Natural killer cell (primary cell): ENCODE measurements around the gene ITPR1. TPM values are rescaled to one million over a fixed set of nuclear protein-coding genes. Genes with fewer than 3 reads are reported as not detected.

Experiments
- ATAC-seq, 3 donors: fragments of 150-1000 bp in 2 of 3; fragments of 200-7000 bp in 1 of 3; cut with Tn5 transposase; 1 replicate in 1 of 3; 2 replicates in 2 of 3; pipeline ENCODE4 v1.10.0; 2021; ENCODE audit warnings: mild to moderate bottlenecking in 2 of 3, moderate library complexity in 2 of 3
- DNase-seq, 2 donors: peaks; one replicate each; pipeline versions ENCODE4 v3.0.0 to v3.0.0-alpha.2; 2013 to 2021; ENCODE audit warnings: mixed read lengths in 1 of 2
- H3K27ac ChIP-seq: one replicate; pipeline ENCODE4 v1.5.1; 2013; ENCODE audit warnings: mild to moderate bottlenecking, low read length
- H3K27me3 ChIP-seq: one replicate; pipeline ENCODE4 v1.6.1; 2013; ENCODE audit warnings: low read length; ENCODE audit not compliant: control insufficient read depth, insufficient read depth
- H3K36me3 ChIP-seq: one replicate; pipeline ENCODE4 v1.6.1; 2013; ENCODE audit warnings: low read length; ENCODE audit not compliant: control insufficient read depth, insufficient read depth
- H3K4me1 ChIP-seq: one replicate; pipeline ENCODE4 v1.6.1; 2013; ENCODE audit warnings: low read length; ENCODE audit not compliant: control insufficient read depth, insufficient read depth
- H3K4me3 ChIP-seq: one replicate; pipeline ENCODE4 v1.5.1; 2013; ENCODE audit warnings: low read length
- H3K9me3 ChIP-seq: one replicate; pipeline ENCODE4 v1.6.1; 2013; ENCODE audit warnings: low read length; ENCODE audit not compliant: control insufficient read depth, insufficient read depth
- H3K27ac Mint-ChIP-seq, 2 donors: one replicate each; pipeline ENCODE4 v1.8.0; 2022; ENCODE audit warnings: mild to moderate bottlenecking in 2 of 2, mixed read lengths in 2 of 2, moderate library complexity in 1 of 2
- H3K27me3 Mint-ChIP-seq, 2 donors: one replicate each; pipeline ENCODE4 v1.8.0; 2022; ENCODE audit warnings: low read depth in 2 of 2, mixed read lengths in 2 of 2
- H3K36me3 Mint-ChIP-seq: one replicate; pipeline ENCODE4 v1.8.0; 2022; ENCODE audit warnings: mixed read lengths
- H3K4me1 Mint-ChIP-seq, 2 donors: one replicate each; pipeline ENCODE4 v1.8.0; 2022; ENCODE audit warnings: mixed read lengths in 2 of 2
- H3K4me3 Mint-ChIP-seq: one replicate; pipeline ENCODE4 v1.8.0; 2022; ENCODE audit warnings: mild to moderate bottlenecking, moderate library complexity, mixed read lengths
- H3K9me3 Mint-ChIP-seq, 2 donors: one replicate each; pipeline ENCODE4 v1.8.0; 2022; ENCODE audit warnings: mixed read lengths in 2 of 2
- WGBS: methylation state at CpG from one replicate; pipeline ENCODE4 v1.1.7; 2013; ENCODE audit warnings: missing lambda C conversion rate; ENCODE audit not compliant: insufficient coverage; 5-methylcytosine and 5-hydroxymethylcytosine counted together
- intact Hi-C: fragments of 100-400 bp; cut with micrococcal nuclease; formaldehyde crosslinking; loops from one replicate; pipeline ENCODE4 v1.14.2; 2022
- total RNA-seq, 4 donors: library from RNA; stranded (reverse); fragments of 120-200 nt in 1 of 4; gene quantifications; one replicate each; pipeline versions ENCODE4 v1.2.3 to v1.2.4, GENCODE V29; 2013 to 2022
- TF ChIP-seq, protein P1 (sequence below): fragments of 200-600 bp; IDR thresholded peaks from one replicate; pipeline ENCODE4 v1.8.0; 2022; ENCODE audit warnings: antibody characterized with exemption

ITPR1 gene
- total RNA-seq, 3 donors from 2014 or later (not counting 1 experiment from before 2014, with no cell fraction given) = 86.7 to 123 (median 94.8) TPM

DNA sequence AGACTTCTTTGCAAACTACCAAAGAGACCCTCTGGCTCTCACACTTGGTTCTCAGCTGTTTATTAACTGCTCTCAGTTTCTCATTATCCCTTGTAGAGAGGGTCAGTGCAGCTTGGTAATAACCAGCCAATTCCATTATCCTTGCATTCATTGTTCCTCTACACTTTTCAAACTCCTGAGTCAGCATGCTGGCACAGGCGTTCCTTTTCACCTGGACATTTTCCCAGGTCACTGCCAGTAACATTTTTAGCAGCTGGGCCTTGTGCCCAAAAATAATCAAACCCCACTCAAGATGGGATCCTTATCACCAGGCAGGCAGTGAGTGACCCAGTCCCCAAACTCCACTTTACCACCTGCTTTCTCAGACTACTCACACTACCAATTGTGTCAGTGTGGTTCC is 21.2 kb upstream of the ITPR1 start:
- no peak overlapping the region for H3K27ac Mint-ChIP-seq
- no peak overlapping the region for H3K27ac ChIP-seq
- intact Hi-C loops = no loop called here
- H3K4me3 Mint-ChIP-seq = no peak overlapping the region
- TF ChIP-seq, protein P1, sequence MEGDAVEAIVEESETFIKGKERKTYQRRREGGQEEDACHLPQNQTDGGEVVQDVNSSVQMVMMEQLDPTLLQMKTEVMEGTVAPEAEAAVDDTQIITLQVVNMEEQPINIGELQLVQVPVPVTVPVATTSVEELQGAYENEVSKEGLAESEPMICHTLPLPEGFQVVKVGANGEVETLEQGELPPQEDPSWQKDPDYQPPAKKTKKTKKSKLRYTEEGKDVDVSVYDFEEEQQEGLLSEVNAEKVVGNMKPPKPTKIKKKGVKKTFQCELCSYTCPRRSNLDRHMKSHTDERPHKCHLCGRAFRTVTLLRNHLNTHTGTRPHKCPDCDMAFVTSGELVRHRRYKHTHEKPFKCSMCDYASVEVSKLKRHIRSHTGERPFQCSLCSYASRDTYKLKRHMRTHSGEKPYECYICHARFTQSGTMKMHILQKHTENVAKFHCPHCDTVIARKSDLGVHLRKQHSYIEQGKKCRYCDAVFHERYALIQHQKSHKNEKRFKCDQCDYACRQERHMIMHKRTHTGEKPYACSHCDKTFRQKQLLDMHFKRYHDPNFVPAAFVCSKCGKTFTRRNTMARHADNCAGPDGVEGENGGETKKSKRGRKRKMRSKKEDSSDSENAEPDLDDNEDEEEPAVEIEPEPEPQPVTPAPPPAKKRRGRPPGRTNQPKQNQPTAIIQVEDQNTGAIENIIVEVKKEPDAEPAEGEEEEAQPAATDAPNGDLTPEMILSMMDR = no peak
- H3K9me3 ChIP-seq = no peaks in the 10 kb centered on the region
- DNase-seq = no peak
- no peaks in the 10 kb centered on the region for H3K9me3 Mint-ChIP-seq
- no peaks in the 10 kb centered on the region for H3K36me3 Mint-ChIP-seq
- H3K4me1 ChIP-seq = peaks cover 5% of the 10 kb centered on the region
- no peaks in the 10 kb centered on the region for H3K27me3 ChIP-seq
- peaks cover 7 to 12% of the 10 kb centered on the region in 2 donors for H3K4me1 Mint-ChIP-seq
- H3K36me3 ChIP-seq = no peaks in the 10 kb centered on the region
- H3K4me3 ChIP-seq = no peak overlapping the region
- ATAC-seq = no peak
- WGBS = 81% methylated on average over 1 of the region's 1 CpG
- H3K27me3 Mint-ChIP-seq = peaks cover 18 to 19% of the 10 kb centered on the region in 2 donors

DNA sequence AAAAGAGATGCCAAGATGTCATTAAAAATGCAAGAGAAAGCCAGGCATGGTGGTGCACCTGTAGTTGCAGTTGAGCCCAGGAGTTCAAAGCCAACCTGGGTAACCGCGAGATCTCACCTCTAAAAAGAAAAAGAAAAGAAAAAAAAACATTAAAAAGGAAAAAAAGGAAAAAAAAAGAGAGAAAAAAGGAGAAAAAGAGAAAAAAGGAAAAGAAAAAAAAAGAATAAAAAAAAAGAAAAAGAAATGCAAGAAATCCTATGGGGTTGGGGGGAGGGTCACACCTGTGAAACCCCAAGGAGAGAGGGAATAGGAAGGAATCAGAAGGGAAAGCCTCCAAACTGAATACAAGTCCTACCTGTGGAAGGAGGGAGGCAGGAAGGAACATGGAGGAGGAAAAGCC is 20.8 kb upstream of the ITPR1 start:
- no CpG with 5 or more reads among the region's 2 CpGs for WGBS
- ATAC-seq = no peak
- Histone ChIP-seq H3K9me3 (no peaks in the 10 kb centered on the region), H3K27ac (no peak overlapping the region), H3K36me3 (no peaks in the 10 kb centered on the region), H3K27me3 (no peaks in the 10 kb centered on the region), H3K4me3 (no peak overlapping the region), H3K4me1 (peaks cover 3% of the 10 kb centered on the region)
- no peak overlapping the region for H3K4me3 Mint-ChIP-seq
- no peak for DNase-seq
- H3K4me1 Mint-ChIP-seq = peaks cover 4 to 8% of the 10 kb centered on the region in 2 donors
- H3K27ac Mint-ChIP-seq = no peak overlapping the region
- TF ChIP-seq, protein P1 = no peak
- H3K36me3 Mint-ChIP-seq = no peaks in the 10 kb centered on the region
- H3K9me3 Mint-ChIP-seq = no peaks in the 10 kb centered on the region
- H3K27me3 Mint-ChIP-seq = peaks cover 19% of the 10 kb centered on the region in 2 donors
- intact Hi-C loops = no loop called here

DNA sequence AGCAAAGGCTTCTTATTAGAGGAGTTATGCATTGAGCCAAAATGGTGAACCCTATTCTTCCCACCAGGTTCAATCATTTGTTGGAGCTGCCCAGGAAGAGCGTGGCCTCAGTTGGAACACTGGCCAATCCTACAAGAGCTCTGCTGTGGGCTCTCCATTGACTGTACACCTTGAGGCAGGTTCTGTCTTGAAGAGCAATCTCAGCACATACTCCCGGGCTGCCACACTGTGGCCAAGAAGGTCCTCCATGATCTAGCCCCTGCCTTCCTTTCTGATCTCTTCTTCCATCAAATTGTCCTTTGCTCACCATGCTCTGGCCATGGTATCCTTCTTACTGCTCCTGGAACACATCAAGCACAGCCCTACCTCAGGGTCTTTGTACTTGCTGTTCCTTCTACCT is 20.4 kb upstream of the ITPR1 start:
- no peak overlapping the region for H3K27ac Mint-ChIP-seq
- Histone ChIP-seq H3K27ac (no peak overlapping the region), H3K36me3 (no peaks in the 10 kb centered on the region), H3K9me3 (no peaks in the 10 kb centered on the region), H3K4me1 (no peaks in the 10 kb centered on the region), H3K27me3 (no peaks in the 10 kb centered on the region), H3K4me3 (no peak overlapping the region)
- peaks cover 0 to 5% of the 10 kb centered on the region in 2 donors for H3K4me1 Mint-ChIP-seq
- H3K4me3 Mint-ChIP-seq = no peak overlapping the region
- DNase-seq = no peak
- no peaks in the 10 kb centered on the region for H3K9me3 Mint-ChIP-seq
- ATAC-seq = no peak
- no peaks in the 10 kb centered on the region for H3K36me3 Mint-ChIP-seq
- peaks cover 19% of the 10 kb centered on the region in 2 donors for H3K27me3 Mint-ChIP-seq
- TF ChIP-seq, protein P1 = no peak
- 89% methylated on average over 2 of the region's 2 CpGs for WGBS
- intact Hi-C loops = no loop called here
